Islet of Langerhans (tissue), 1 donor: ENCODE data around the gene DIAPH2.

Source experiments
- FAIRE-seq: peaks from one replicate; lab custom pipeline; 2011; peaks lifted over from hg19 to GRCh38; lab: Jason Lieb, UNC

DIAPH2 gene

DNA sequence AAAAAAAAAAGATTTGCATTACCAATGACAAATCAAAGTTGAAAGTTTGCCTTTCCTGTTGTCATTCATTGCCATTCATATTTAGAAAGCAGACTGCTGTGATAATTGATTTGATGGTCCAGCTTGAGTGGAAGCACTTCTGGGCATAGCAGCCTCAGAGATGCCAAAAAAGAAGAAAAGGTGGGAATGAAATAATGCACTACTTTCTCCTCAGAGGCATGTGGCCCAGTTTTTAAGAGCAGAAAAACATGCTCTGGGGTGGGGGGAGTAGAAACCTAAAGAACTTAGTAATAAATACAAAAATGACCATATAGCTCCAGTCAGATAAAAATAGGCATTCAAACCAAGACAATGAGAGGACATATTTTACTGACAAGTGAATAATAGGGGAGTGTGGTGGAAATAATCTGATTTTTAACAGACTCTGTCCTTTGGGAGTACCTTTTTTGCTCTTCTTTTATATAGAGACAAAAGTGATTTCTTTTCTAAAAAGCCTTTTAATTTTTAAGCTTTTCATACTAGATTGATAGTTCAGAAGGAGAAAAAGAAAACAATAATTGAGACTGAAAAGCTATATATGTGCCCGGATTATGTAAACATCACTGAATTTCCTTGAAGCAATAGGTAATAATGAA lies 798.1 kb downstream of the DIAPH2 start:
- FAIRE-seq: no peak

DNA sequence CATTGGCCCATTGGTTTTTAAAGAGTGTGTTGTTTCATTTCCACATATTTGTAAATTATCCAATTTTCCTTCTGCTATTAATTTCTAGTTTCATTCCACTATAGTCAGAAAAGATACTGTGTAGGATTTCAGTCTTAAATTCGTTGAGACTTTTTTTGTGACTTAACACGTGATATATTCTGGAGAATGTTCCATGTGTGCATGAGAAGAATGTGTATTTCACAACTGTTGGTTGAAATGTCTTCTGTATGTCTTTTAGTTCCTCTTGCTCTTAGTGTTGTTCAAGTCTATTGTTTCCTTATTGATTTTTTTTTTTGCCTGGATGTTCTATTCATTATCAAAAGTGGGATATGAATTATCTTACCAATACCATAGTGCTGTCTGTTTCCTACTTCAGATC lies 806.0 kb downstream of the DIAPH2 start:
- FAIRE-seq: no peak

GRCh38 chrX:97494756-97495372 lies 810.2 kb downstream of the DIAPH2 start:
- no peak for FAIRE-seq

GRCh38 chrX:97498093-97498492 lies 813.5 kb downstream of the DIAPH2 start:
- FAIRE-seq: peak; percentile 33

GRCh38 chrX:97504431-97504830 lies 819.8 kb downstream of the DIAPH2 start:
- no peak for FAIRE-seq

- no peak for FAIRE-seq
Measured at GRCh38 chrX:97517763-97518162, 833.1 kb downstream of the DIAPH2 start.

DNA sequence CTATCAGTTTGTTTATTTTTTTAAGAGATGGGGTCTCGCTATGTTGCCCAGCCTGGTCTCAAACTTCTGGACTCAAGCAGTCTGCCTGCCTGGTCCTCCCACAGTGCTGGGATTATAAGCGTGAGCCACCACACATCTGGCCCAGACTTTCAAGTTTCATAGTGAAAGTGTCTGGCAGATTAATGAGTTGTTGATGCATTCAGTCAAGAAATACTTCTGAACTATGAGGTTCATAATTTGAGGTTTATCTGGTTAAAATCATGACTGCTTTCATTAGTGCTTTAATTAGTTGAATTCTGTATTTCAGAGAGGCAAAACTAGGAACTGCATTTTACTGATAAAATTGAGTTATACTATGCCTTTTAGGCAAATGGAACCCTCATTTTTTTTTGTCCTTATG lies 837.7 kb downstream of the DIAPH2 start:
- FAIRE-seq: no peak

DNA sequence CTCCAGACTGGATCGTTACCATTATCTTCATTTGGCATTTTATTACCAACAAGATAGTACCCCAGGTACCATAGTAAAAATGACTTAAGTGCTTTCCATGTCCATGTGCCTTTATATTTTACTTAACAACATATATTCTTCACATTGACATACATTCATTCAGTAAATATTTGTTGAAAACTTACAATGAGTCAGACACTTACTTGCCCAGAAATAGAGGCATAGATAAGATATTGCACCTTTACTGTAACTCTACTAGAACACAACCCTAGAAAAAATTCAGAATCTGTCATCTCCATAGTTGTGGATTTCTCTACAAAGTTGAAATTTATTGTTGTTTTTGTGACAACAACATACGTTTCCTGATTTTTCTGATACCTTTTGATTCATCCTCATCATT lies 839.7 kb downstream of the DIAPH2 start:
- FAIRE-seq: no peak

- FAIRE-seq: no peak
Measured at GRCh38 chrX:97524997-97525396, 840.4 kb downstream of the DIAPH2 start.

GRCh38 chrX:97525981-97526380 lies 841.3 kb downstream of the DIAPH2 start:
- FAIRE-seq: no peak

DNA sequence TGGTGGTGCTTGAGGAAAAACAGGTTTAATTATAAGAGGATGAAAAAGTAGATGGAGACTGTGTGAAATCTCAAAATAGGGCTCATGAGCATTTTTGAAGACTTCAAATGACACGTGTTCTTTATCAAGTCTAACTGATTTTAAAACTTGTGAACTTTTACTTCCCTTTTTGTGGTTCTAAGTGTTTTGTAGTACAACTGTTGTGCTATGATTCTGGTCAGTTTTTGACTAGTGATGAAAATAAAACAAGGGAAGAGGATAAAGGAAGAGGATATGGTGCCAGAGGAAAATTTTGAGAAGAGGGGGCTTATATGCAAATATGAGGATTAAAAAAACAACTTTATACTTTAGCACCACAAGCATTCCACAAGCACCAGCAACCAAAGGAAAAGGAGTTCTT lies 843.1 kb downstream of the DIAPH2 start:
- no peak for FAIRE-seq

- FAIRE-seq: no peak
Measured at GRCh38 chrX:97529536-97530200, 845.0 kb downstream of the DIAPH2 start.

DNA sequence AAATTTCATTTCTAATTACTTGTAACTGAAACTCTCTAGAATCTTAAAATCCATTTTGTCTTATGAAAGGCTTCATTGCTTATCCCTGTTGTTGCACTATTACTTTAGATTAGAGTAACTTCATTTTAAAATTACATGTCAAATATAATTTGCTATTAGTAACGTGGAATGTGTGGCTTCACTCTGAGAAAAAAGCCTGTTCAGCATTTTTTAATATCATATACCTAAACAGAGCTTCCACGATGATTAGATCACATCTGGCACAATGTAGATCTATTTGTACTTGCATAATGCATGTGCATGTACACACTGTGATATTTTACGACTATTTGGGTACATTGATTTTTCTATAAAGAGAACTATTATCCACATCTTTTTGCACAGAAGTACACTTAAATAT lies 847.2 kb downstream of the DIAPH2 start:
- peak; percentile 60 for FAIRE-seq

DNA sequence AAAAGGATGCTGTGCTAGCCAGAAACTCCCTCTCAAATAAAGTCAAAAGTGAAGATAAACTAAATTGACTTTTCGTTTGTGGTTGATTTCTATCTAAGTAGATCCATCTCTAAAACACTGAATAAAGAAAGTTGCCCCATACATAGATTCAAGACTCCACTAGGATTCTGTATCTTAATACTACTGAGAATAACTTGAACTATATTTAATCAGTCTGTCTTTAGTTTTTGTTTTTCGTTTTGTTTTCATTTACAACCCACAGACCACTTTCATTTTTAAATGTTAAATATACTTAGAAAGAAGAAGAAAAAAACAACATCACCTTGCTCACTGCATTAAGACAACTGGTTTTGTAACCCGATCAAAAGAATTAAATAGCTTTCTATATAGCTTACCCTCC lies 854.1 kb downstream of the DIAPH2 start:
- no peak for FAIRE-seq

DNA sequence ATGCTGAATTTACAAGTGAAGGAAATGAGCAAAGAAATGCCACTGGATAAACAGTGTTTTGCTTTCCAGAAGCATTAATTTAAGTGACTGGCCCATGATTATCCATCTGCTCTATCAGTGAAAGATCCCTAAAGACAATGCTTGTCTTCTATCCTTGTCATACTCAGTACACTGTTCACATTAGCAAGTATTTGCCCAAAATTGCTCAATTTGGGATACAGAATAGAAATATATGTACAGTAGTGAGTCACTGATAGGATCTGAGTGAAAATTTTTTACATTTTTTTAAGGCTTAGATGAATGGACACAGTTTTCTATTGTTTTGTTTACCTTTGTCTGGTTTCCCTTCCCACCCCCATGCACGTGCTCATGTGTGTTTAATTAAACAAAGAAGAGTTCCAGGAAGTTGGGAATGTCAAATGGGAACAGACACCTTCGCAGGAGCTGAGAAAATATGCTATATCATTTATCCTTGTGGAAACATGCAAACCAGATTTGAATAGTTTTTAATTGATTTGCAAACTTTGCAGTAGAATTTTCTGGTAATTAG lies 855.4 kb downstream of the DIAPH2 start:
- peak; percentile 78 for FAIRE-seq

DNA sequence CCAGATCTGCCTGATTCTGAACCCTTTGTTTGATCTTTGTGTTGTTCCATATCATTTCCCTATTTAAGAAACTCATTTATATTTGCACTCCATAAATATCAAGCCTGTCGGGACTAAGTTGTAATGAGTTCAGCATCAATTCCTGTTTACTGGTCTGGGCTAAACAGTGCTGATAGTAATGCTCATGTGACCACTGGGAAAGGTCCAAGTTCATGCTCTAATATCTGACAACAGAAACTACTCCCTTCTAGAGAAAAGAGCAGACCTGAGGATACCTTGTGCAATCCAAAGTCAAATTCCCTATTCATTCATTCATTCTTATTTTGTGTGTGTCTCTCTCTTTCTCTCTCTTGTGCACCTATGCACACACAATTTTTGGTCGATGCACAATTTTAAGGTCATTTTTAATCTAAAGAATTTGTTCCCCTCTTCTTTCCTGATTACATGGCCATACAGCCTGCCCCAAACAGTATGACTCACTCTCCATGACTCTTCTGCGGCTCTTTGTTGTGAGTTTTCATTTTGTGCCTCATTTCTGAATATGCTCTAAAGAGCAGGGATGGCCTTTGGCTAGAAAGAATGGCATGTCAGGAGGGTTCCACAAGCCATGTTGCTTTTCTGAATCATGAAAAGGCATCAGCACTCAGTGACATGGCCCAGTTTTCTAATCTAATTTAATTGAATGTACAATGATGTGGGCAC lies 863.4 kb downstream of the DIAPH2 start:
- no peak for FAIRE-seq

GRCh38 chrX:97551821-97552220 lies 867.2 kb downstream of the DIAPH2 start:
- no peak for FAIRE-seq

DNA sequence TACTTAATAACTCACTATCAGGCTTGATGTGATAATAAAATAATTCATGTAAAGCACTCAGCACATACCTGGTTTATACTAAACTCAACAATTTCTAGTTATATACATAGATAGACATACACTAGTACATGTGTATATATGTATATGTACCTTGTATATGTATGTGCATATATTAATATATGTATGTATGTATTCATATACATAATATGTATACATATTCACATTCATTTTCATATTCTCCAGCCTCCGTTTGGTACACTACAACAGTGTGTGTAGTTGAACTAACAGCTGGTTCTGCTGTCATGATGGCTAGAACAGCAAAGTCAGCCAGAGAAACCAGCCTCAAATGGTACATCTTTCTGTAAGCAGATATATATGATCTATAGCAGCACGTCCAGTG lies 869.2 kb downstream of the DIAPH2 start:
- no peak for FAIRE-seq

GRCh38 chrX:97556359-97556758 lies 871.7 kb downstream of the DIAPH2 start:
- no peak for FAIRE-seq

DNA sequence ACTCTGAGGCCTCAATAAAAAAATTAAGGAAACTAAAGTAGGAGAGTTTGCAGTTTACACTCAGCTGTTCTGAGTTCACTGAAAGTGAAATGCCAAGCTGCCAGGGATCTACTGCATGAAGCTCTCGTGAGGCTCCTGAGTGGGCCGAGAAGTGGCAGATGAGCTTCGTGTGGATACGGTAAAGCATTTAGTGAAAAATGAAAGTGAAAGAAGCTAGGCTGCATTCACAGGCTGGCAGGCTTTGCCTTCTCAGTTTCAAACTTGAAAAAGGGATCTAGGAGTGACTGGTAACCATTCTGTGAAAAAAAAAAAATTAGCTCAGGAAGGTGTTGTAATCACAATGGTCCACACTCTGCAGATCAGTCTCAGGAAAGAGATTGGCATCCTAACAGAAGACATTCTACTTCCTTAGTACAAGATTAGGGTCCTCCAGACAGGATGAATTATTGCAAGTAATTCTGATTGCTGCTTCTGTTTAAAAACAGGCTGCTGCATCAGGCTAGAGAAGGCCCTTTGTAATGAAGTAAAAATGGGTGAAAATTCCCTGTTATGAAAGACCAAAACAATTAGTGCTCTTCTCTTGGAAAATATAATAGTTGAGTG lies 879.0 kb downstream of the DIAPH2 start:
- FAIRE-seq: peak; percentile 13

DNA sequence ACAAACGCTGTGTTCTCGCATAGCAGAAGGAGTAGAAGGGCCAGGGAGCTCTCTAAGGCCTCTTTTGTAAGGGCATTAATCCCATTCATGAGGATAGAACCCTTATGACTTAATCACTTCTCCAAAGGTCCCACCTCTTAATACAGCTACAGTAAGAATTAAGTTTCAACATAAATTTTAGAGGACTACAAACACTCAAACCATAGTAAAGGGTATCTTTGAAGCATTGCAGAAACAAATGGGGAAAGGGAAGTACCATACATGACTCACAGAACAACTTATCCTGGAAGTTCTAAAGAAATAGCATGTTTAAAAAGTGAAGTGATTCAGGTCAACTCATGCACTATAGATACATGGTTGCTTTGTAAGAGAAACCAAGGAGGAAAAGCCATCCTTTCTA lies 879.9 kb downstream of the DIAPH2 start:
- FAIRE-seq: no peak

- no peak for FAIRE-seq
Measured at GRCh38 chrX:97587171-97587570, 902.5 kb downstream of the DIAPH2 start.
